HG03469 (cell line): ENCODE data around the gene SNCAIP.

Experiments used
- ATAC-seq: cut with Tn5 transposase; IDR thresholded peaks from one replicate; pipeline ENCODE4 v1.9.1; 2021; ENCODE audit warnings: mild to moderate bottlenecking, moderate library complexity, moderate number of reproducible peaks; ENCODE audit not compliant: unreplicated experiment

SNCAIP gene

DNA sequence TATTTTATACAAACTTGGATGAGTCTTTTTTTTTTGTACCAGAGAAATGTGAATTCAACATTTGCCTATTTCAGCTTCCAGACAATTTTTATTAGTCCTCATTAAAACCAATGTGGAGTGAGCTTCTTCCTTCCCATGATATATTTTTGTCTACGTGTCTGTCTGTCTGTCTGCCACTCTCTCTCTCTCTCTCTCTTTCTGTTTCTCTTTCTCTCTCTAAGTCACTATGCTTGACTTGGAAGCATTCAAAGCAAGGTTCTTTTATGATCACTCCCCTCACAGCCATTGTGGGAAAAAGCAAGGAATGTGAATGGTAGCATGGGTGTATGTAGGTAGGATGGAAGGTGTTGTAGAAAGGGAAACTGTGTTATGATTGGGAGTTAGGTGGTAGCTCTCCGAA is 80.2 kb downstream of the SNCAIP start:
- ATAC-seq: no peak

DNA sequence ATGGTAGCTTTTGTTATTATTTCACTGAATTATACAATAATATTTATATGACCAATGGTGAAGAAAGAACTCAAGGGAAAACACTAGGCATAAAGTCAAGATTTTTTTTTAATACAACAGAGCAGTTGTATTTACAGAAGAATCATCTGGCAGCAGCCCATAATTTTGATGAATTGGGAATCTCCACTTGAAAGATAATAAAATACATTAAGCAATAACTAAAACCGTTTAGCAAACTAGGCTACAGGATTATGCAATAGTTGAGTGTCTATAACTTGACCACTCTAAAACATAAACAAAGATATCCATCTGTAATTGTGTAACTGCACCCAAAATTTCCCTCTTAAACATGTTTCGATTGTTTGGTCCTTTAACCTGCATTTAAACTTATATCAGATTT is 80.8 kb downstream of the SNCAIP start:
- ATAC-seq: no peak

DNA sequence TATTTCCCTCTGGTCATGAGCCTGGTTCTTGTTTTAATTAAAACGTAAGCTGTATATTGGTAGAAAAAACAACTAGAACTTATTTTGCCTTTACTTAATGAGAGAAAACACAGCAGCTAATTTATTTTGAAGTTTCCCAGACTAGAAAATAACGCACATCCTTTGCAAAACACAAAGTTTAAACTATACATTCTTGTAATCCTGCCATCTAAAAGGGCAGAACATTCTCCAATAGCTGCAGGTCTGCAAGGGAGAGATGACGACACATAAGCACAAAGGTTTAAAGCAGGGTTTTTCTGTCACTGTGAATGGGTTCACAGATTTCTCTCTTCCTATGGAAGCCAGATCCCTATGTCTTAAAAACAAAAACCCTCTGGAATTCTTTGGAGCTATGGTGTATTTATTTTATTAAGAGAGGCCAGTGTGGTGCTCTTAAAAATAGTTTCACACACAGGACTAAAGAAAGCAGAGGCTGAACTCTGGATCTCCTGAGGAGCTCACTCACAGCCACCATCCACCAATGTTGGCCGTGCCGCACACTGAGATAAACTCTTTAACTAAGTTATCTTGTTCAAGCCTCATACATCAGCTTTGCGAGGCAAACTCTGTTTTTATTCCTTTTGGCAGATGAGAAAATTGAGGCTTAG is 82.4 kb downstream of the SNCAIP start:
- ATAC-seq: no peak

DNA sequence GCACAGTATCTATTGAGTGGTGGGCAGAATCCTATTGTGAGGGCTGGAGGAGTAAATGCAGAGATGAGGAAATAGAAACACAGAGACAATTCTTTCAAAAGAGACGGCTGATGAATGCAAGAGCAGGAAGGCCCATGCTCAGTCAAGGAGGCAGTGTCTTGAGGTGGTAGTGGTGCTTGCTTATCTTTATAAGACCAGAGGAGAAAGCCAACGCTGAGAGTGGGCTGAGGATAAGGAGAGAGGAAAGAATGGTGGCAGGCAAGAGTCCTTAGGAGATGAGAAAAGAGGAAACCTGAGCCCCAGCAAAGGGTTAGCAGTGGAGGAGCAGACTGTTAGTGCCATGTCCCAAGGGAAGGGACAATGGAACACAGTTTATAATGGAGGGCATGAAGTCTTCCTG is 86.0 kb downstream of the SNCAIP start:
- no peak for ATAC-seq

DNA sequence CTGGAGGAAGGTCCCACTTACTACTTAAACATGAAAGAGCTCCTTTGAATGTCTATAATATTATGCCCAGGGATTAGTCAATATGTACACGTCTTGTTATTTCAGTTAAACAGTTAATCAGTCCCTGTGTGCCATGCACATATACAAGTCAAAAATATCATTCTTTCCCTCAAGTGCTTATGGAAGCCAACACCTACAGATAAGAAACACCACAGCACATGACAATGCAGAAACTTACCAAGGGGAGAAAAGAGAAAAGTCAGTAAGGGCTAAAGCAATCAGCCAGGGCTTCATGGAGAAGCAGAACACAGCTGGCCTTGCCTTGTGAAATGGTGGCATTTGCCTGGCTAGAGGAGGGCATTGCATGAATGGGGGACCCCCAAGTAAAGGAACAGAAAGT is 88.3 kb downstream of the SNCAIP start:
- ATAC-seq: no peak

DNA sequence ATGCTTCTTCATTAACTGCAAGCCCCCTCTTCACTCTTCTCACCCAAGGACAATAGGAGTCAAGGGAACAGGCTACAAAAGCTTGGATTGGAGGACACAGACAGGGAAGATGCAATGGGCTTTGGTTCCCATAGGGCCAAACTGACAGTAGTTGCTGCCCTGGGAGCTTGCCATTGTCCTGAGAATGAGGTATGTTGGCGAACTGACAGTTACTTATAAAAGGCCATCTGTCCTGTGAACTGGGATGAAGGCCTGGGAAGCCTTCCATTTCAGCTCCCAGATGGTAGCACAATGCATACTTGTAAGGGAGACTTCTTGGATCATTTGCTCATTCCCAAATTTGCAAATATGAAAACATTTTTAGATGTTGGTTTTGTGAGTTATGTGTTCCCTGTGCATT is 88.9 kb downstream of the SNCAIP start:
- ATAC-seq: no peak

DNA sequence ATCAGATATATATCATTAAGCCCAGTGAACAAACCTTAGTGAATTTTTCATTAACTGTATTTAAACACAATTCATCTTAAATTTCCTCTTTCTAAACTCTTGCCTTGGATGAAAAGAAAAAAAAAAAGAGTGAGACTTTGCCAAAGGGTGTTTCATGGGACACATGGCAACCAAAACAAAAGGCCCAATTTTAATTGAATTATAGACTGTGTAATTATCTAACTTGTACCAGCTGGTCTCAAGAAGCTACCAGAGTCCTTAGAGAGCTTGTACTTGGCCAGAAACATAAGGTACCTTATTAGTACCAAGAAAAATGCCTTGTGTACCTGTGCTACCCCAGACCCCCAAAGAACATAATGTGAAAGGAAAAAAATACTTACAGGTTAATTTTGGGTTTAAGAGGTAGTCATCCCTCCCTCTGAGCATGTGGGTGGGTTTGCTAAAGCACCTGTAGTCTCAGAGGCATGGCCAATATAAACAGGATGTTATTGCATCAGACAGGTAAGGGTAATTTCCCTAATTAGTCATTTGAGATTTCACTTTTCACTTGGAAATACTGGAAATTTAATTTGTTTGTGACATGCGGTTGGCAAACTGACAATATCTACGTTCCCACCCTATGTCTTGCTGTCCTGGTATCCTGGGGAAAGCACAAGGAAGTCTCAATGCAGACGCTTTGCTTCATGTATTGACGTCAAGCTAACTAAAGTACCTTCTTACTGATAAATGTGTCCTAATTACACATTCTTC is 90.1 kb downstream of the SNCAIP start:
- no peak for ATAC-seq

DNA sequence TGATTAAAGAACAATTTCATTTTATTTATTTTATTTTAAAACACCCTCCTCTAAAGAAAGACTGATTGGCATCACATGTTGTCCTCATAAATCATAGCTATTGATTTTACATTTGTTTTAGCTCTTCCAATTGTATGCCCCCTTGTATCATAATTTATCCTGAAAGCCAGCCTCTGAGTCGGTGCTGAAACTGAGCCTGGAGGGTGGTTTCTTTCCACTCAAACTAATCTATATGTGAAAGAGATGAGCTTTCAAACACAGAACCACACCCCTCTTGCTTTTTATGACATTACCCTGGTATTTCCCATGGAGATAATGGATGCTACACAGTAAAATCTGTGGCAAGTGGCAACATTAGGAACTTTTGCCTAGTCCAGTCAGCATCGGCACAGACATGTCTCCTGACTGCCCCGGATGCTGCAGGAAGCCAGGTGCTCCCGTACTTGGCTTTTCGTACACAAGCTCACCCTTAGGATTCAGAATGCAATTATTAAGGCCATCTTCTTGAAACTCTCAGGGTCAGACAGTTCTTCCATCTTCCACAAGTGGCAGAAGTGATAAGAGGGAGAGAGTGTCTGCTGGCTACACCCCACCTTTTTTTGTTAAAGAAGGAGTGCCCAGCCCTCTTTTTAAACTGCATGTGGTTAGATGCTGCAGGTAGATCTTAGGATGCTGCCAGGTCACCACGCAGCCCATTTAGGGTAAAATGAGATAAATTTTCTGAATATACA is 91.1 kb downstream of the SNCAIP start:
- no peak for ATAC-seq

DNA sequence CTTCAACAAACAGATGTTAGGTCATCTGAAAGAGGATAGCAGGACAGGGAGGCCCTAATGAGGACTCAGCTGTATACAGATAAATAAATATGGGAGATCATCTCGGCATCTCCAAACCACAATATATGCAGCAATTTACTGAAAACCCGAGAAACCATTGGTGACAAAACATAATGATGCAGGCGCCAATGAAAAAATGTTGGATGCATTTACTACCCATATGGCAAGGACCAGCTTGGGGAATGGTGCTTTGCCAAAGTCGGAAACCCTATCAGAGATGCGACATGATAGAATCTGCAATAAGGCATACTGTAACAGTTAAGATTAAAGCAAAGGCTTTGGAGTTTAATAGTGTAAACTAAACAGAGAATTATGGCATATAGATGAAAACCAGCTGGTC is 92.0 kb downstream of the SNCAIP start:
- ATAC-seq: no peak

DNA sequence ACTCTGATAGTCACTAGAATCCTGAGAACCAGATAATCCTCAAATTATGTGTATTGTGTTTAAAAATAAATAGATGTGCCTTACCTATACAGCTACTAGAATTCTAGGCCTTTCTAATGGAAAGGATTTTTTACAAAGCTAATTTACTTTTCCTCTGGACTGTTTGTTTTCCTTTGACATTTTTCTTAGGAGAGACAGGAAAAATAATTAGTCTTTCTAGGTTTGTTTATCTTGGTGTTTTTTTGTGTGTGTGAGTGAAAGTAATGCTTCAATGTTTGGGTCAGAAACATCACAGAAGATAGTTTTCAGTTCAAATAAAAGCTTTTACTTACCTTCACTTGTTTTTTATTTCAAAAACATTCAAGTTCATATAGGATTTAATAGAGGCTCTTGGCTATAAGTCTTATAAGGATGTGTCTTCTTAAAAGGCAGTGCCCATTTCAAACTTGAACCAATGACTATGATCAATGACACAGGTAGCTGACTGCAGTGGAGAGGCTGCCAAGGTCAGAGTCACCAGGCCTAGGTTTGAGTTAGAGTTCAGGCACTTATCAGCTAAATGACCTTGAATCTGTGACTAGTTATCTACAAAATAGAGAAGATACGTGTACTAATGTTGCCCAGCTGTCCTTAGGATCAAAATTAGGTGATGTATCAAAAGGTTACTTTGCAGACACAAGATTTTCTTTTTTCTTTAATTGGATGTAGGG is 92.8 kb downstream of the SNCAIP start:
- no peak for ATAC-seq

DNA sequence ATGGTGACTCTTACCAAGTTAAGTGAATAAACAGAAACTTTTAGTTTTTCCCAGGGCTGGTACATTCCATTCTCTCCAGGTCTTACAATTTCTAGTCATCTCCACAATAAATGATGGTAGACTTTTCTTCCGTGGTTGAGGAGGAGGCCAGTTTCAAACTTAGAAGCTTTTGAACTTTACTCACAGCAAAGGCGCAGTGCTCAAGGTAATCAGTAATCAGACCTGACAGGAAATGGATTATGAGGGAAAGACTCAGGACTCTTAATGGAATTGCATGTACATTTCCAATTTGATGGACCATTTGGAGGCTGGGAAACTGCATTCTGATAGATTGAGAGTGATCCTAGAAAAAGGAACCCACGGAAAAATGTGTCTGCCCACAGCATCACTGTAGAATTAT is 93.7 kb downstream of the SNCAIP start:
- ATAC-seq: no peak

DNA sequence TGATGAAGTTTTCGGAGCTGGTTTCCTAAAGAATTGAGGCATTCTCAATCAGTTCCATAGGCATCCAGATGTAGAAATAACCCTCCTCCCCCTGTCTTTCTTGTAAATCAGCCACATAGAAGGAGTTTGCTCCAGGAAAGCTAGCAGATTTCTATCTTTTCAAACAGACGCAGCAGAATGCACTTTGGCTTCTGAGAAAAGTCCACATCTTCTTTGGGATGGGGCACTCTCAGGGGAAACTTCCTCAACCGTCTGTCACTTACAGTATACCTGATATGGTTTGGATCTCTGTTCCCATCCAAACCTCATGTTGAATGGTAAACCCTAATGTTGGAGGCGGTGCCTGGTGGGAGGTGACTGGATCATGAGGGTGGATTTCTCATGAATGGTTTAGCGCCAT is 94.1 kb downstream of the SNCAIP start:
- no peak for ATAC-seq

DNA sequence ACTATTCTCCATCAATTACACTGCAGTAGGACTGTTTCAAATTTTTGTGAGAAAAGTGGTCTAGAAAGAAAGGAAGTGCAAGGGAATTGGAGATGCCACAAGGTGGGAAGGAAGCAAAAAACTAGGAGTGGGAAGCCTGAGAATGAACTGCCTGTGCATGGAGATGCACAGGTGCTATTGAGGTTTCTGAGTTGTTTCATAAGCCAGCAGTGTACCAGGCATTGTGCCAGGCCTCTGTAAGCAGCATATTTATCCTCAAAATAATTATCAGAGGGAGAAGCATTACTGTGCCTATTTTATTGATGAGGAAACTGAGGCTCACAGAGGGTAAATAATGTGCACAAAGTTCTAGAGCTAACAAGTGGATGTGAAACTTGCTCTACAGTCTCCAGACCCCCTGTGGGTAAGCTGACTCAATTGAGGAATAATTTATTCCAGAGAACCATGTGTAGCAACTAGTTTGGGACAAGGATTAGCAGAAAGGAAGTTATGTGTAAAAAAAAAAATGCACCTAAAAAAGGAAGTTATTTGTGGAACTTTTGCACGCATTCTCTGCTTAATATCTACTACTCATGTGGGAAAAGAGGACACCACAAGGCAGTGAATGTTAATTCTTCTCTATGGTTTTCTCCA is 96.7 kb downstream of the SNCAIP start:
- no peak for ATAC-seq

DNA sequence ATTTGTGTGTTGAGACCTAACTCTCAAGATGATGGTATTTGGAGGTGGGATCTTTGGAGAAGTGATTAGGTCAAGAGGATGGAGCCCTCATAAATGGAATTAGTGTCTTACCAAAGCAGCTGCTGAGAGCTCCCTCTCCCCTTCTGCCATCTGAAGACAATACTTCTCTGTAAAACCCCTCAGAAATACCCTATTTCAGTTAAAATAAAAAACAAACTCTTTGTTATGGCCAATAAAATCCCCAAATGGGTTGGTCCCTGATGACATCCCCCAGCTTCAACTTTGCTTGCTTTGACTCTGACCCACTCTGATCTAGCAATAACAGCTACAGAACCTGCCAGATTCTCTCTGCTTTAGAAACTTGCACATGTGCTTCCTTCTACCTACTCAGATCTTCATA is 100.9 kb downstream of the SNCAIP start:
- no peak for ATAC-seq

DNA sequence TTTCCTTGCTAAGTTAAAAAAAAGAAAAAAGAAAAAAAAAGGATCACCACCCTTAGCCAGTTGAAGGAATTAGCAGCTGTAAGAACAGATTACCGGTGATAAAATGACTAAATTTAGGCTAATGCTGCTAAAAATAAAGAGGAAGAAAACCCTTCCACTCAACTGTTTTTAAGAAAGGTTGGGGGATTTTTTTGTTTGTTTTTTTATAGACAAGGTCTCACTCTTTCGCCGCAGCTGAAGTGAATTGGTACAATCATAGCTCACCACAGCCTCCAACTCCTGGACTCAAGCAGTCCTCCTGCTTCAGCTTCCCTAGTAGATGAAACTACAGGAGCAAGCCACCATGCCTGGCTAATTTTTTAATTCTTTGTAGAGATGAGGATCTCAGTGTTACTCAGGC is 101.7 kb downstream of the SNCAIP start:
- no peak for ATAC-seq

DNA sequence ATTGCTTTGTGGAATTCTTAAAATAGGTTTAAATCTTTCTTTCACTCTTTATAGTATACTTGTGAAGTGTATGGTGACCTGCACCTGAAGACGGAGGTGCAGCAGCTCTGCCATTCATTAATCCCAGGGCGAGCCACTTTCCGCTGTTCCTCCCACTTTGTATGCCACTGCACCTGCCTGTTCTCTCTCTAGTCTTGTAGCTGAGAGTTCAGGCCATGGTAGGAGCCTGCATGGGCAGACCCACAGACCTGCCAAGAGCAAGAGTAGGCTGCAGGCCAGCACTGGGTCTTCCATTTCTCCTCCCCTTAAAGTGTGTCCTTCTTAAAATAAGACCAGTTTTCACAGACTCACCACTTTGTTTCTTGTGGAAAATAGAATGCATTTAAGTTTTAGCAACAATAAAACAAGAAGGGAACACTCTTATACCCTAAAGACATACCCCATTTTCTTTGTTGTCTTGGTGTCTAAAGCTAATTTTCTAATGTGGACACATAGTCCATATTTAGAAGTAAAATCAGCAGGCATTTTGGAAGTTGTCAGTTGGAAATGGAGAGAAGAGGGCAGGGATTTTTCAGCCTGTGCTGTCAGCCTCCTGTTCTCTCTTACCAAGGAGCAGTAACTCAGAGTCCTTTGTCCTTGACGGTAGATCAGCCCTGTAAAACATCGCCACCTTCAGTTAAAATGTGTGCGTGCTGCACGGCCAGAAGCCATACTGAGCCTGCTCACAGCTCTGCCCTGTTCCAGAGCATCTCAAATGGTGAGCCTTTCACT is 103.2 kb downstream of the SNCAIP start:
- peak; percentile 86 for ATAC-seq

DNA sequence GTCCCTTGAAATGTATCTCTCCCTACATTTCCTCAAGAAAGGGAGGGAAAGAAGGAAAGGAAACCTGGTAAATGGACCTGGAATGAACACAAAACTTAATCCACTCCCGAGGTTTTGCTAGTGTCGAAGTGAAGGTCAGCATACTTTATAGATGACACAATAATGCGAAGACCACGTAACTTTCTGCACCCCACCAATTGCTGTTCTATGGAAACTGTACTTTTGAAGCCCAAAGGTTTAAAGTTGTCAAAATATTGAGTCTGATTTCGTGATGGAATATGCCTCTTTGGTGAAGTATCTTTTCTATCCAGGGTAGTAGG is 103.7 kb downstream of the SNCAIP start:
- ATAC-seq: no peak

DNA sequence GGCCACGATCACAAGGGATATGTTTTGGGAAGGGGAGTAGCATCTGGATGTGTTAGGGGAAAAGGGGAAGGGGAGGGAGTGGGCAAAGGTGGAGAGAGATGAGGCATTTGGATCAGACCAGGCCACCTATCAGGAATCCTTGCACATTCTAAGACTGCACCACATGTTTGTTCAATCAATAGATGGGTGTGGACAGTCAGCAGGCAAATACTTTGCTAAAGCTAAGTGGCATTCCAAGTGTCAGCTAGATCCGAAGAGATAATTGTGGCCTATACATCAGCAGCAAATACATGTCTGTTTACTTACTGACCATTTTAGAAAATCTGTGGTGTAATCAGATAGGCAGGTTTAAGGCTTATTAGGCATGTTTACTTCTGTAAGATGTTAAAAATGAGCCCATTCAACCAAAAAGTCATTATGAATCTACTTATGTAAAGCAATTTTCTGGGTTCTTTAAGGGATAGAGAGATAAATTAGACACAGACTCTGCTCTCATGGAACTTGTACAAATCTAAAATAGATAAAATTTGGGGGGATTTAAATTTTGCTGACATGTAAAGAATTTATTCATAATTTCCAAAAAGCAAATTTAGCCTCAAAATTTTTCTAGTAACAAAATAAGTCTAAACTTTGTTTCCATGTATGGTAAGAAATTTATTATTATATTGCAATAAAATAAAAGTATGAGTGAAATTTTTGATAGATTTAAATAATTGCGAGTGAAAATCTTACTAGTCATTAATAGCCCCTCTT is 107.3 kb downstream of the SNCAIP start:
- ATAC-seq: no peak

DNA sequence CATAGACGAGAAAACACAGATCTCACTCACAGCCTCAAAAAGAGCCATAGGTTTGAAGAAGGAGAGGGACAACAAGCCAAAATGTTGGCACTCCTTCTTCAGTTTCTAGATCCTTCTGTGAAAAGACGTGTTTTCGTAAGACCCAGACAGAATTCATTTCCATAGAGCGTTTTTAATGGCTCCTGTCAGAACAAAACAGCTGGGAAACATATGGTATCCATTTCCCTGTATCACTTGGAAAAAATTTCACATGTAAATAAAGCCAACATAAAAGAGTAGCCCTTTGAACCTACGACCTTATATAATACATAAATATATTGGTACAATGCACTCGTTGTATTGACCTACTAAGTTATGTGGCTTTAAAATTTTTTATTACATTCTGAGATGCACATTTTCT is 108.1 kb downstream of the SNCAIP start:
- ATAC-seq: no peak
